H9 (cell line): ENCODE measurements around the gene METTL16. TPM values are rescaled to one million over a fixed set of nuclear protein-coding genes. Genes with fewer than 3 reads are reported as not detected.
A peak's percentile ranks its signal among the peaks of the same experiment; 100 is the strongest.

Experiments used
- DNase-seq: peaks from one replicate; pipeline ENCODE4 v3.0.0-alpha.2; 2017
- H2AFZ ChIP-seq: one replicate; pipeline ENCODE4 v1.6.1; 2013; ENCODE audit warnings: mild to moderate bottlenecking, low read length, control low read depth, moderate library complexity
- H2AK5ac ChIP-seq: 2 replicates; pipeline ENCODE4 v1.6.1; 2013; ENCODE audit warnings: low read length, control low read depth, mixed read lengths; ENCODE audit not compliant: insufficient read length
- H2BK120ac ChIP-seq: one replicate; pipeline ENCODE4 v1.6.1; 2013; ENCODE audit warnings: low read depth, mild to moderate bottlenecking, low read length, control low read depth, inconsistent platforms; ENCODE audit not compliant: poor library complexity, severe bottlenecking
- H2BK12ac ChIP-seq: 2 replicates; pipeline ENCODE4 v1.6.1; 2013; ENCODE audit warnings: low read length, control low read depth, mixed read lengths, low read depth; ENCODE audit not compliant: insufficient read length
- H2BK15ac ChIP-seq: 2 replicates; pipeline ENCODE4 v1.6.1; 2013; ENCODE audit warnings: low read depth, low read length, control low read depth
- H2BK20ac ChIP-seq: one replicate; pipeline ENCODE4 v1.6.1; 2013; ENCODE audit warnings: low read depth, mild to moderate bottlenecking, low read length, control low read depth, inconsistent platforms; ENCODE audit not compliant: poor library complexity, severe bottlenecking
- H2BK5ac ChIP-seq: 2 replicates; pipeline ENCODE4 v1.6.1; 2013; ENCODE audit warnings: low read length, control low read depth, mixed read lengths; ENCODE audit not compliant: insufficient read length
- H3K14ac ChIP-seq: 2 replicates; pipeline ENCODE4 v1.6.1; 2013; ENCODE audit warnings: low read length, control low read depth; ENCODE audit not compliant: insufficient read depth
- H3K18ac ChIP-seq: 2 replicates; pipeline ENCODE4 v1.6.1; 2013; ENCODE audit warnings: low read depth, mild to moderate bottlenecking, mixed read lengths, low read length, control low read depth; ENCODE audit not compliant: insufficient read length
- H3K23ac ChIP-seq: 2 replicates; pipeline ENCODE4 v1.6.1; 2013; ENCODE audit warnings: low read length, control low read depth, mixed read lengths, low read depth; ENCODE audit not compliant: insufficient read length
- H3K23me2 ChIP-seq: 2 replicates; pipeline ENCODE4 v1.6.1; 2013; ENCODE audit warnings: low read depth, mild to moderate bottlenecking, mixed read lengths, low read length, control low read depth; ENCODE audit not compliant: insufficient read length, poor library complexity, severe bottlenecking
- H3K27ac ChIP-seq: 2 replicates; pipeline ENCODE4 v1.5.1; 2013; ENCODE audit warnings: low read length, control low read depth, mixed read lengths, low read depth; ENCODE audit not compliant: insufficient read length
- H3K27me3 ChIP-seq: 2 replicates; pipeline ENCODE4 v1.6.1; 2013; ENCODE audit warnings: low read length, control low read depth, inconsistent platforms; ENCODE audit not compliant: insufficient read depth
- H3K4ac ChIP-seq: 2 replicates; pipeline ENCODE4 v1.6.1; 2013; ENCODE audit warnings: low read depth, mild to moderate bottlenecking, control low read depth, inconsistent platforms, low read length, moderate library complexity
- H3K4me1 ChIP-seq: 2 replicates; pipeline ENCODE4 v1.6.1; 2013; ENCODE audit warnings: low read length, control low read depth, inconsistent platforms; ENCODE audit not compliant: insufficient read depth
- H3K4me2 ChIP-seq: 2 replicates; pipeline ENCODE4 v1.6.1; 2013; ENCODE audit warnings: low read length, control low read depth, mixed read lengths; ENCODE audit not compliant: insufficient read length, insufficient read depth
- H3K56ac ChIP-seq: 2 replicates; pipeline ENCODE4 v1.6.1; 2013; ENCODE audit warnings: low read depth, mild to moderate bottlenecking, mixed read lengths, low read length, control low read depth; ENCODE audit not compliant: insufficient read length
- H3K79me1 ChIP-seq: 2 replicates; pipeline ENCODE4 v1.6.1; 2013; ENCODE audit warnings: low read depth, mild to moderate bottlenecking, moderate library complexity, low read length, control low read depth, inconsistent platforms; ENCODE audit not compliant: insufficient read depth, poor library complexity, severe bottlenecking
- H3K79me2 ChIP-seq: 2 replicates; pipeline ENCODE4 v1.6.1; 2013; ENCODE audit warnings: low read length, control low read depth, inconsistent platforms; ENCODE audit not compliant: insufficient read depth
- H3K9ac ChIP-seq: 2 replicates; pipeline ENCODE4 v1.6.1; 2013; ENCODE audit warnings: low read length, control low read depth, mixed read lengths; ENCODE audit not compliant: insufficient read length; ENCODE audit errors: extremely low read depth
- H3K9me3 ChIP-seq: one replicate; pipeline ENCODE4 v1.6.1; 2013; ENCODE audit warnings: low read depth, low read length, inconsistent platforms; ENCODE audit not compliant: control insufficient read depth
- H3T11ph ChIP-seq: one replicate; pipeline ENCODE4 v1.6.1; 2013; ENCODE audit warnings: mild to moderate bottlenecking, low read length, control low read depth, inconsistent platforms
- H4K20me1 ChIP-seq: one replicate; pipeline ENCODE4 v1.6.1; 2013; ENCODE audit not compliant: control insufficient read depth, insufficient read length, insufficient read depth
- H4K5ac ChIP-seq: 2 replicates; pipeline ENCODE4 v1.6.1; 2013; ENCODE audit warnings: low read depth, mild to moderate bottlenecking, mixed read lengths, low read length, control low read depth; ENCODE audit not compliant: insufficient read length
- H4K8ac ChIP-seq: replicated peaks from 2 replicates; pipeline ENCODE4 v1.6.1; 2013; ENCODE audit warnings: low read length, control low read depth, mixed read lengths, low read depth; ENCODE audit not compliant: insufficient read length
- H4K91ac ChIP-seq: 2 replicates; pipeline ENCODE4 v1.6.1; 2013; ENCODE audit warnings: low read depth, mild to moderate bottlenecking, moderate library complexity, mixed read lengths, low read length, control low read depth; ENCODE audit not compliant: insufficient read length
- H3K27ac Mint-ChIP-seq, 3 experiments: 2 replicates in 2 of 3; 3 replicates in 1 of 3; pipeline ENCODE4 v1.8.0; 2020 to 2021; ENCODE audit warnings: mixed read lengths in 3 of 3, mild to moderate bottlenecking in 1 of 3, moderate library complexity in 1 of 3
- H3K27me3 Mint-ChIP-seq: 2 replicates; pipeline ENCODE4 v1.8.0; 2021; ENCODE audit warnings: low read depth, mild to moderate bottlenecking, moderate library complexity, mixed read lengths
- H3K36me3 Mint-ChIP-seq, 3 experiments: 2 replicates in 2 of 3; 3 replicates in 1 of 3; pipeline ENCODE4 v1.8.0; 2020 to 2021; ENCODE audit warnings: low read depth in 3 of 3, mixed read lengths in 3 of 3; ENCODE audit not compliant: insufficient read depth in 1 of 3
- H3K4me1 Mint-ChIP-seq, 2 experiments: 2 replicates each; pipeline ENCODE4 v1.8.0; 2020; ENCODE audit warnings: mixed read lengths in 2 of 2
- H3K4me3 Mint-ChIP-seq, 2 experiments: 2 replicates in 1 of 2; 3 replicates in 1 of 2; pipeline ENCODE4 v1.8.0; 2020 to 2021; ENCODE audit warnings: mild to moderate bottlenecking in 2 of 2, mixed read lengths in 2 of 2, moderate library complexity in 1 of 2
- H3K9me3 Mint-ChIP-seq, 2 experiments: 2 replicates in 1 of 2; 3 replicates in 1 of 2; pipeline ENCODE4 v1.8.0; 2020; ENCODE audit warnings: mild to moderate bottlenecking in 2 of 2, mixed read lengths in 2 of 2, moderate library complexity in 1 of 2
- WGBS: extraction: QIAGEN DNeasy Blood & Tissue Kit; methylation state at CpG from one replicate; pipeline ENCODE4 v1.1.7; 2013; ENCODE audit warnings: missing lambda C conversion rate, low lambda C conversion rate, mixed read lengths; ENCODE audit not compliant: insufficient read length; ENCODE audit errors: extremely low coverage; 5-methylcytosine and 5-hydroxymethylcytosine counted together
- total RNA-seq: library from RNA; stranded (reverse); gene quantifications from 2 replicates; pipeline ENCODE4 v1.2.1, GENCODE V29; 2021
- TF ChIP-seq, protein P1 (sequence below): fragments of 200-600 bp; sonication (generic); conservative IDR thresholded peaks from 3 replicates; pipeline ENCODE4 v1.8.0; 2021; ENCODE audit warnings: antibody characterized with exemption, mild to moderate bottlenecking

Gene METTL16
- total RNA-seq, 1 experiment from 2014 or later = 55.4 TPM

DNA sequence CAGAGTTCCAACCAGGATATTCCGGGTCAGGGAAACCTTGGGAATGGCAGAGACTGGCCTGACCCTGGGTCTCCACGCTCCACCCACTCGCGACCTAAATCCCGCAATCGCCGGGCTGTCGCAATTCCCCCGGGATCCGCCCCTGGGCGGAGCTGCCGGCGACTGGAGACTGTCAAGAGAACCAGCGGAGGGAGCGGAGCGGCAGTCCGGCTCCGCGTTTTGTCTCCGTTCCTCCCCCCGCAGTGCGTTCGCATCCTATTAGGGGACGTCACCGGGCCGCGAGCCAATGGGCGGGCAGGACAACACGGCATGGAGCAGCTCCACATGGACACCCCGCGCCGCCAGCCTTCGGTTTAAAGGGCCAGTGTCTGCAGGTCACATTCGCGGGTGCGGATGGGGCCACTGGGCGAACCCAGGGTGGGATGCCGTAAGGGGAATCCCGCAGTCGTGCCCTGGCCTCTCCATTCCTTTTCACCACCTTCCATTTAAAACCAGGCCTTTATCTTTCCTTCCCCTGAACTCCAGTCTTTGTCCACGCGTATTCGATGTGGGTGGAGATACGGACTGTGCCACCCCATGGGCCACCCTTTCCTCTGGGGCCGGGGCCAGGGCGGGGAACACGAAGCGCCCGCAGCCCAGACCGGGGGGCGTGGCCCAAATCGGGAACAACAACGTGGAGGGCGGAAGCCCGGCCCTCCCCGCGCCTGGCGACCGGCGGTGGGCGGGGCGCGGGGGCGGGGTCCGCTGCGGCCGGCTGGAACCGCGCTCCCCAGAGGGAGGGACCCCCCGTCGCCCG lies 110.1 kb downstream of the METTL16 start:
- H2BK12ac ChIP-seq = no peak overlapping the region
- no peaks in the 10 kb centered on the region for H4K20me1 ChIP-seq
- no peak overlapping the region for H3T11ph ChIP-seq
- H2BK5ac ChIP-seq = peak overlapping the region; percentile 55
- H2BK20ac ChIP-seq = no peak overlapping the region
- Mint-ChIP-seq H3K27ac (peak overlapping the region; percentile 96 to 100 (median 99)), H3K36me3 (peaks cover 0 to 5% (median 0%) of the 10 kb centered on the region in 3 experiments; a peak in 1 of 7 replicates), H3K4me3 (peak overlapping the region; percentile 91), H3K4me1 (peaks cover 25 to 28% of the 10 kb centered on the region in 2 experiments), H3K9me3 (no peaks in the 10 kb centered on the region; a peak in 1 of 5 replicates), H3K27me3 (peaks cover 5% of the 10 kb centered on the region)
- no peak overlapping the region for H4K8ac ChIP-seq
- peak overlapping the region; percentile 62; the same call in 1 of the 2 replicates for H3K14ac ChIP-seq
- H3K23ac ChIP-seq = no peak overlapping the region
- H3K27me3 ChIP-seq = no peaks in the 10 kb centered on the region
- H2AFZ ChIP-seq = no peak overlapping the region
- peaks cover 22% of the 10 kb centered on the region for H3K23me2 ChIP-seq
- H3K9ac ChIP-seq = peak overlapping the region; percentile 86
- TF ChIP-seq, protein P1, sequence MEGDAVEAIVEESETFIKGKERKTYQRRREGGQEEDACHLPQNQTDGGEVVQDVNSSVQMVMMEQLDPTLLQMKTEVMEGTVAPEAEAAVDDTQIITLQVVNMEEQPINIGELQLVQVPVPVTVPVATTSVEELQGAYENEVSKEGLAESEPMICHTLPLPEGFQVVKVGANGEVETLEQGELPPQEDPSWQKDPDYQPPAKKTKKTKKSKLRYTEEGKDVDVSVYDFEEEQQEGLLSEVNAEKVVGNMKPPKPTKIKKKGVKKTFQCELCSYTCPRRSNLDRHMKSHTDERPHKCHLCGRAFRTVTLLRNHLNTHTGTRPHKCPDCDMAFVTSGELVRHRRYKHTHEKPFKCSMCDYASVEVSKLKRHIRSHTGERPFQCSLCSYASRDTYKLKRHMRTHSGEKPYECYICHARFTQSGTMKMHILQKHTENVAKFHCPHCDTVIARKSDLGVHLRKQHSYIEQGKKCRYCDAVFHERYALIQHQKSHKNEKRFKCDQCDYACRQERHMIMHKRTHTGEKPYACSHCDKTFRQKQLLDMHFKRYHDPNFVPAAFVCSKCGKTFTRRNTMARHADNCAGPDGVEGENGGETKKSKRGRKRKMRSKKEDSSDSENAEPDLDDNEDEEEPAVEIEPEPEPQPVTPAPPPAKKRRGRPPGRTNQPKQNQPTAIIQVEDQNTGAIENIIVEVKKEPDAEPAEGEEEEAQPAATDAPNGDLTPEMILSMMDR = no peak
- no peak overlapping the region; the same call in 1 of the 2 replicates for H3K4ac ChIP-seq
- peak overlapping the region; percentile 85 for H3K4me2 ChIP-seq
- peak overlapping the region; percentile 88 for H3K27ac ChIP-seq
- H2BK15ac ChIP-seq = no peak overlapping the region
- H3K4me1 ChIP-seq = peaks cover 11% of the 10 kb centered on the region; the same call in 1 of the 2 replicates
- H3K56ac ChIP-seq = no peak overlapping the region
- WGBS = no CpG with 5 or more reads among the region's 72 CpGs
- no peak overlapping the region for H2AK5ac ChIP-seq
- no peaks in the 10 kb centered on the region for H3K9me3 ChIP-seq
- H3K79me1 ChIP-seq = no peaks in the 10 kb centered on the region
- peak; percentile 100 for DNase-seq
- peaks cover 2% of the 10 kb centered on the region; the same call in 1 of the 2 replicates for H3K79me2 ChIP-seq
- no peak overlapping the region for H2BK120ac ChIP-seq
- H4K5ac ChIP-seq = no peak overlapping the region
- H3K18ac ChIP-seq = peak overlapping the region; percentile 95
- H4K91ac ChIP-seq = no peak overlapping the region
